M059J (cell line): Measurements from ENCODE around the gene GDF2. TPM values are rescaled to one million over a fixed set of nuclear protein-coding genes. Genes with fewer than 3 reads are reported as not detected.

Experiments used
- DNase-seq: peaks from one replicate; pipeline ENCODE4 v3.0.0-alpha.2; 2012; ENCODE audit warnings: low read depth
- total RNA-seq: library from RNA; depleted of rRNA; stranded (reverse); fragments of >200 nt; shearing (Covaris generic); gene quantifications from 2 replicates; pipeline ENCODE4 v1.2.3, GENCODE V29; 2014

Gene GDF2
- total RNA-seq, 1 experiment from 2014 or later: not detected

GRCh38 chr10:47332946-47333345, 10.7 kb downstream of the GDF2 start:
- no peak for DNase-seq

GRCh38 chr10:47333532-47333931, 11.3 kb downstream of the GDF2 start:
- DNase-seq: no peak

- no peak for DNase-seq
These were observed 12.4 kb downstream of the GDF2 start for GRCh38 chr10:47334466-47335295.

GRCh38 chr10:47335906-47336305, 13.7 kb downstream of the GDF2 start:
- DNase-seq: no peak

- peak; percentile 71 for DNase-seq
These were observed 14.3 kb downstream of the GDF2 start for GRCh38 chr10:47336387-47337134.

- DNase-seq: no peak
These were observed 15.1 kb downstream of the GDF2 start for GRCh38 chr10:47337310-47337709.

GRCh38 chr10:47339186-47339735, 17.0 kb downstream of the GDF2 start:
- DNase-seq: no peak

GRCh38 chr10:47339759-47340607, 17.7 kb downstream of the GDF2 start:
- DNase-seq: no peak

- DNase-seq: peak; percentile 22
These were observed 18.4 kb downstream of the GDF2 start for GRCh38 chr10:47340608-47341170.

- no peak for DNase-seq
These were observed 23.0 kb downstream of the GDF2 start for GRCh38 chr10:47344996-47345870.

GRCh38 chr10:47346581-47347302, 24.5 kb downstream of the GDF2 start:
- DNase-seq: no peak

GRCh38 chr10:47347303-47347675, 25.0 kb downstream of the GDF2 start:
- DNase-seq: no peak

- DNase-seq: no peak
These were observed 25.9 kb downstream of the GDF2 start, which contains the start of gene RBP3 for GRCh38 chr10:47348138-47348651. Gene RBP3 (plus strand): TSS chr10:47348363. CDS start chr10:47348485, 122 bp downstream.

- DNase-seq: no peak
These were observed 26.6 kb downstream of the GDF2 start for GRCh38 chr10:47348661-47349470.

GRCh38 chr10:47349516-47349915, 27.3 kb downstream of the GDF2 start:
- DNase-seq: no peak

- no peak for DNase-seq
These were observed 27.7 kb downstream of the GDF2 start for GRCh38 chr10:47349941-47350371.

GRCh38 chr10:47350671-47351640, 28.7 kb downstream of the GDF2 start:
- DNase-seq: no peak
